ENCODE results near the gene NOTCH4.
A peak's percentile ranks its signal among the peaks of the same experiment; 100 is the strongest.

The NOTCH4 gene

GRCh38 chr6:32179766-32180405 is 44.0 kb downstream of the NOTCH4 start:
- no peak overlapping the region for H3K27ac ChIP-seq (ENCODE audit: low read depth, low read length)
- peaks cover 22% of the 10 kb centered on the region for H3K79me2 ChIP-seq (ENCODE audit: control insufficient read depth, insufficient read depth, low read length, unreplicated experiment)

DNA sequence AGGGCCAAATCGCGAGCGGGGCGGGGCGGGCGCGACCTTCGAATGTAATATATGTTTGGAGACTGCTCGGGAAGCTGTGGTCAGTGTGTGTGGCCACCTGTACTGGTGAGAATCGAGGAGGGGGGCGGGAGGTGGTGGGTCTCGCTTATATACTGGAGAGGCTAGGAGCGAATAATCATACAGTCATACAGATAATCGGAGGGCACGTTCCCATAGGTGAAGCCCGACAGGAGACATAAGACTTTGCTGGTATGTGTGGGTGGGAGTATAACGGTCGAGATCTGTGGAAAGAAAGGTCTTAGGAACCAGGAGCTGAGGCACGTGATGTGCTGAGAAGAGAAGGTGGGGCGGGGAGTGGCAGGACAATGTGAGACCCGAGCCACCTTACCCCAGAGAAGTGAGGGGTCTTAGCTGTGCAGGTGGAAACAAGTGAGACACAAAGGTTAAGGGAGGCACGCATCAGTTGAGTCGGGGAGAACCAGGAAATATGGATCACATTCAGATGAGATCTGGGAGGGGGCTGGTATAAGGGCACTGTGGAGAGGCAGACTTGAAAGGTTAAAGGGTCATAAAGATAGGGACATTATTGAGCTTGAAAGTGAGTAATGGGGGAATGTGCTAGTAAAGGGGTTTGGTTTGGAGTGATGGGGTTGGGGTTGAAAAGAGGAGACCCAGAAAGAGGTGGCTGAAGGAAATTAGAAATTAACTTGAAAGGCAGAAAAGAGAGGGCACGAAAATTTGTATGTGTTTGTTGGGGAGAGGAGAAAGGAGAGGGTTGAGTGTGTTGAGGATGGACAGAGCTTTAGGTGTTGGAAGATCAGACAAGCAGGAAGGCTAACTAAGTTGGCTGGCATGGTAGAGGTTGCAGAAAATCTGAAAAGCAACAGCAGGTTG is 45.1 kb downstream of the NOTCH4 start:
- peak overlapping the region; percentile 96 for H3K4me3 ChIP-seq (ENCODE audit: low read depth, low read length)
- H3K79me2 ChIP-seq (ENCODE audit: control insufficient read depth, insufficient read depth, low read length, unreplicated experiment) = peaks cover 33% of the 10 kb centered on the region
- no peaks in the 10 kb centered on the region for H3K27me3 ChIP-seq (ENCODE audit: insufficient read depth, low read length)
- H3K4me1 ChIP-seq (ENCODE audit: control insufficient read depth, insufficient read depth, low read length, unreplicated experiment) = peaks cover 19% of the 10 kb centered on the region
- peak overlapping the region; percentile 39; the same call in 1 of the 2 replicates for H3K27ac ChIP-seq (ENCODE audit: low read depth, low read length)
- H2AFZ ChIP-seq (ENCODE audit: low read length, unreplicated experiment) = no peak overlapping the region
- H3K36me3 ChIP-seq (ENCODE audit: insufficient read depth, low read length) = no peaks in the 10 kb centered on the region

More at GRCh38 chr6:32179766-32180405, 44.0 kb downstream of the NOTCH4 start:
- Histone ChIP-seq H3K36me3 (ENCODE audit: insufficient read depth, low read length) (no peaks in the 10 kb centered on the region), H2AFZ (ENCODE audit: low read length, unreplicated experiment) (no peak overlapping the region), H3K4me1 (ENCODE audit: control insufficient read depth, insufficient read depth, low read length, unreplicated experiment) (peaks cover 18% of the 10 kb centered on the region), H3K4me3 (ENCODE audit: low read depth, low read length) (peak overlapping the region; percentile 96), H3K27me3 (ENCODE audit: insufficient read depth, low read length) (no peaks in the 10 kb centered on the region)

DNA sequence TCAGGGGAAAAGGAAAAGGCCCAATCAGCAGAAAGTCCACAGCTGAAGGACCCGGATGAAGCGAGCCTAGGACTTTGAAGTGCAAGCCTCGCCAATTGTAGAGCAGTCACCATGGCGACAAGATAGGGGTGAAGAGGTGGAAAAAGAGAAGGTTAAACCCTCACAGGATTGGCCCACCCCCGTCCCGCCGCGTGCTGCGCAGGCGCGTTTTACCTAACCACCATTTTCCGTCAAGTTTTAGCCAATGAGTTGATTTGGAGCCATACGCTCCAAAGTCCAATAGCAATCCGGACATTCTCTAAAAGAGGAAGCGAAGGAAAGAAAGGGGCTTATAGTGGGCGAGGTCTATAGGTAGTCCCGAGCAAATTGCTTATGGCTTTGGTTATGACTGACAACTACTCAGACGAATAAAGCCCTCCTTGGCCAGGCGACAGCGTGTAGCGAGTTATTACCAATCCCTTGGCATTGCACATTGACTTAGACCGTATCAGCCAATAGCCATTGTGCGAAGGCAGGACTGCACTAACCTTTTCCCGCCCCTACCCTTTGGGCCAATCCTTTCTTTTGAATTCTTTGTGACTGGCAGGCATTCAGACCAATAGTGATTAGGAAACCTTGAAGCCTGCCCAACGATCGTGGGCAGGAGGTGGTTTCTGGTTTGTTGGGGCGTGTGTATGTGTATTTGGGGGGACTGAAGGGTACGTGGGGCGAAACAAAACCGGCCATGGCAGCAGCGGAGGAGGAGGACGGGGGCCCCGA is 45.9 kb downstream of the NOTCH4 start, which contains the start of gene RNF5:
RNF5 (plus strand) TSS at position 618 of the 759 bp plus-strand sequence; CDS start at position 725, 107 bp downstream.
- Histone ChIP-seq H3K79me2 (ENCODE audit: control insufficient read depth, insufficient read depth, low read length, unreplicated experiment) (peaks cover 41% of the 10 kb centered on the region), H2AFZ (ENCODE audit: low read length, unreplicated experiment) (peak within 1 kb of the TSS; percentile 86), H3K4me1 (ENCODE audit: control insufficient read depth, insufficient read depth, low read length, unreplicated experiment) (peaks cover 19% of the 10 kb centered on the region), H3K36me3 (ENCODE audit: insufficient read depth, low read length) (no peaks in the 10 kb centered on the region), H3K4me3 (ENCODE audit: low read depth, low read length) (peak within 1 kb of the TSS; percentile 96), H3K27ac (ENCODE audit: low read depth, low read length) (peak within 1 kb of the TSS; percentile 97), H3K27me3 (ENCODE audit: insufficient read depth, low read length) (no peaks in the 10 kb centered on the region)

DNA sequence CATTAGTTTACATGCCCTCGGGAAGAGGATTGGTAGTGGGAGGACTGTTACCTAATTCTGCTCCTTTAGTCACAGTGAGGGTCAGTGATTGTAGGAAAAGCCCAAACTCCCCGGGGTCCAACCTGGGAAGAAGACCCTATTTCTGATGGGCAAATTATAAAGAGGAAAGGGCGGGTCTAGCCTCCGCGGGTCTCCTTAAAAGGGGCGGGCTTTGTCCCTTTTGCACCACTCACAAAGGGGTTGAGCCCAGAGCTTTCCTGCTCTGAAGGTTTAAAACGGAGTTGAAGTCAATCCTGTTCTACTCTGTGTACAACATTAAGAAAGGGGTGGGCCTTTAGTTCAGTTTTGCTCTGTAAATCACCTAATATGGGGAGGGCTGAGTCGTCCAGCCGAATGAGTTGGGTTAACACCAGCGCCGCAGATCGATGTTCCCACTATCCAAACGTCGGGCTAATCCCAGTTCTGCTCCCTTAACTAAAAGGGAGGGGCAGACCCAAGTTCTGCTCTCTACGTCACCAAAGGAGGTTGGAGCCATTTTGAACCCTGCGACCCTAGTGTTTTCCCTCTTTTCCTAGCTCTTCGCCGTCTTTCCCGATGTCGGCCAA is 46.6 kb downstream of the NOTCH4 start:
- no peaks in the 10 kb centered on the region for H3K36me3 ChIP-seq (ENCODE audit: insufficient read depth, low read length)
- H3K79me2 ChIP-seq (ENCODE audit: control insufficient read depth, insufficient read depth, low read length, unreplicated experiment) = peaks cover 47% of the 10 kb centered on the region
- peak overlapping the region; percentile 86 for H2AFZ ChIP-seq (ENCODE audit: low read length, unreplicated experiment)
- peak overlapping the region; percentile 97 for H3K27ac ChIP-seq (ENCODE audit: low read depth, low read length)
- H3K4me3 ChIP-seq (ENCODE audit: low read depth, low read length) = peak overlapping the region; percentile 96
- peaks cover 19% of the 10 kb centered on the region for H3K4me1 ChIP-seq (ENCODE audit: control insufficient read depth, insufficient read depth, low read length, unreplicated experiment)
- H3K27me3 ChIP-seq (ENCODE audit: insufficient read depth, low read length) = no peaks in the 10 kb centered on the region

DNA sequence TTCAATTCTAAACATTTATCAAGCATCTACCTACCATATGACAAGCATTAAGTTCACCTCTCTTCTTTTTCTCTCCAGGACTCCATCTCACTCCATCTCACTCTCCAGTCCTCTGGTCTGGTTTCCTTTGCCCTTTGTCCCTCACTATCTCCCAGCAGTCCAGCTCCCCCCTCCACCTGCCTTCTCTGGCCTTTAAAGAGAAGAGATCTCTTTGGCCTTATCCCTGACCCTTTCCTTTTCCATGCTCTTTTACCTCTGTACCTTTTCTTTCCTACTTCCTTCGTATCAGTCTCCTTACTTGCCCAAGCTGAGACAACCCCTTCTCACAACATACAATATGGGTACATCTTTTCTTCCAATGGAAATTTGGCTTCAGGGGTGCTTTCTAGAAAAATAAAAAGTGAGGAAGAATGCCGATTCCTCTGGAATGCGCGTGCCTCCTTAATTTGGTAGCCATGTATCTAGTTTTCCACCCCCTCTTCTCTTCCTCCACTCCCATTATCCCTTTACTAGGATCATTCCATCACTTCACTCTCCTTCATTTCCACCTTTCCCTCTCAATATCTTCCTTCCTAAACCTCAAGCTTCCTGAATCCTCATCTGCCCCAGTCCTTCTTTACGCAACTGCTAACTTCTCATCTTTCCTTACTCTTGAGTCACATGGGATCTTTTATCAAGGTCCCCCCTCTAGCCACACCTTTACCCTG is 47.2 kb downstream of the NOTCH4 start:
- peak overlapping the region; percentile 96 for H3K4me3 ChIP-seq (ENCODE audit: low read depth, low read length)
- no peaks in the 10 kb centered on the region for H3K36me3 ChIP-seq (ENCODE audit: insufficient read depth, low read length)
- peak overlapping the region; percentile 86 for H2AFZ ChIP-seq (ENCODE audit: low read length, unreplicated experiment)
- H3K27me3 ChIP-seq (ENCODE audit: insufficient read depth, low read length) = no peaks in the 10 kb centered on the region
- peaks cover 47% of the 10 kb centered on the region for H3K79me2 ChIP-seq (ENCODE audit: control insufficient read depth, insufficient read depth, low read length, unreplicated experiment)
- H3K27ac ChIP-seq (ENCODE audit: low read depth, low read length) = peak overlapping the region; percentile 97
- H3K4me1 ChIP-seq (ENCODE audit: control insufficient read depth, insufficient read depth, low read length, unreplicated experiment) = peaks cover 19% of the 10 kb centered on the region

GRCh38 chr6:32175711-32176475 is 48.0 kb downstream of the NOTCH4 start, which contains the start of gene AGPAT1:
AGPAT1 (minus strand) TSS chr6:32176084; CDS start chr6:32171496, 4,588 bp downstream.
- peak within 1 kb of the TSS; percentile 96 for H3K4me3 ChIP-seq (ENCODE audit: low read depth, low read length)
- H3K27me3 ChIP-seq (ENCODE audit: insufficient read depth, low read length) = no peaks in the 10 kb centered on the region
- peak within 1 kb of the TSS; percentile 97 for H3K27ac ChIP-seq (ENCODE audit: low read depth, low read length)
- peaks cover 47% of the 10 kb centered on the region for H3K79me2 ChIP-seq (ENCODE audit: control insufficient read depth, insufficient read depth, low read length, unreplicated experiment)
- H3K36me3 ChIP-seq (ENCODE audit: insufficient read depth, low read length) = no peaks in the 10 kb centered on the region
- H2AFZ ChIP-seq (ENCODE audit: low read length, unreplicated experiment) = peak within 1 kb of the TSS; percentile 86
- peaks cover 19% of the 10 kb centered on the region for H3K4me1 ChIP-seq (ENCODE audit: control insufficient read depth, insufficient read depth, low read length, unreplicated experiment)

DNA sequence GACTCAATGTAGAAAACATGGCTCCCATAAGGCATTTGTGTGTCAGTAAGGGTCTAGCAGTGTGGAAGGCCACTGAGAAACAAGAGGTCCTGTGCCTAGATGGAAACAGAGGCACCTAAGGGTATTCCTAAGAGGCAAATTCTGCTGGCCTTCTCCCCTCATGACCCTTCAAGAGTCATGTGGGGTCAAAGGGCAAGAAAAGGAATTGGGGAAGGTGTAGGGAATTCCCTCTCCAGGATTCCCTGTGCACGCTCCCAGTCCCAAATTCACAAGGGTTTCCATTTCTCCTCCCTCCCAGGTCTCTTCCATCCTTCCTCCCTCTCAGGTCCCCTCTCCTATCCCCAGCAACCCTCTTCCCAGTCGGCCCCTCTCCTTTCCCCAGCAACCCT is 48.6 kb downstream of the NOTCH4 start:
- Histone ChIP-seq H3K27ac (ENCODE audit: low read depth, low read length) (no peak overlapping the region), H2AFZ (ENCODE audit: low read length, unreplicated experiment) (peak overlapping the region; percentile 59)

DNA sequence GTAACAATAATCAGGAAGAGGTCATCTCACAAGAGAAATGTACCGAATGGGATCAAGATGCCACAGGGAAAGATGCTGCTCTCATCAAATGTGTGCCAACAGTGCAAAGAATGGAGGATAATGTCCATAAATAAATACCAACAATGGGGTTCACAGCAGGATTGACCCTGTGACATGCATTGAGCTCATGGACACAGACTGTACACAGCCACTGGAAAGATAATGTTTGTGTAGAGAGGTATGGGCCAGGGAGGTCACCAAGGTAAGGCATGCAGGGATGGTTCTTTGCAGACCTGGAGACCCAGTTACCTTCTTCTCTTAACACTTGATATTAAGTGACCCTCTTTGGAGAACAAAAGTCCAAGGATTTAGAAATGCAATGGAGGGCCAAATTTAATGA is 49.5 kb downstream of the NOTCH4 start:
- H3K36me3 ChIP-seq (ENCODE audit: insufficient read depth, low read length) = no peaks in the 10 kb centered on the region; the same call in 1 of the 2 replicates
- no peak overlapping the region for H3K27ac ChIP-seq (ENCODE audit: low read depth, low read length)
- H2AFZ ChIP-seq (ENCODE audit: low read length, unreplicated experiment) = no peak overlapping the region
- peaks cover 44% of the 10 kb centered on the region for H3K79me2 ChIP-seq (ENCODE audit: control insufficient read depth, insufficient read depth, low read length, unreplicated experiment)
- H3K4me1 ChIP-seq (ENCODE audit: control insufficient read depth, insufficient read depth, low read length, unreplicated experiment) = peaks cover 24% of the 10 kb centered on the region
- peak overlapping the region; percentile 96 for H3K4me3 ChIP-seq (ENCODE audit: low read depth, low read length)
- no peaks in the 10 kb centered on the region for H3K27me3 ChIP-seq (ENCODE audit: insufficient read depth, low read length)

More for the DNA sequence above, 48.6 kb downstream of the NOTCH4 start:
- Histone ChIP-seq H3K4me3 (ENCODE audit: low read depth, low read length) (peak overlapping the region; percentile 96), H3K79me2 (ENCODE audit: control insufficient read depth, insufficient read depth, low read length, unreplicated experiment) (peaks cover 47% of the 10 kb centered on the region), H3K27me3 (ENCODE audit: insufficient read depth, low read length) (no peaks in the 10 kb centered on the region), H3K4me1 (ENCODE audit: control insufficient read depth, insufficient read depth, low read length, unreplicated experiment) (peaks cover 20% of the 10 kb centered on the region), H3K36me3 (ENCODE audit: insufficient read depth, low read length) (no peaks in the 10 kb centered on the region; the same call in 1 of the 2 replicates)

GRCh38 chr6:32173051-32173727 is 50.7 kb downstream of the NOTCH4 start:
- Histone ChIP-seq H3K27me3 (ENCODE audit: insufficient read depth, low read length) (no peaks in the 10 kb centered on the region), H3K79me2 (ENCODE audit: control insufficient read depth, insufficient read depth, low read length, unreplicated experiment) (peaks cover 36% of the 10 kb centered on the region), H3K4me1 (ENCODE audit: control insufficient read depth, insufficient read depth, low read length, unreplicated experiment) (peaks cover 35% of the 10 kb centered on the region), H3K27ac (ENCODE audit: low read depth, low read length) (no peak overlapping the region), H3K36me3 (ENCODE audit: insufficient read depth, low read length) (no peaks in the 10 kb centered on the region; the same call in 1 of the 2 replicates), H3K4me3 (ENCODE audit: low read depth, low read length) (no peak overlapping the region), H2AFZ (ENCODE audit: low read length, unreplicated experiment) (no peak overlapping the region)
